CD14-positive monocyte (primary cell): Measurements from ENCODE around the gene GLMP. TPM values are rescaled to one million over a fixed set of nuclear protein-coding genes. Genes with fewer than 3 reads are reported as not detected.

Source experiments
- DNase-seq, 3 donors: peaks; one replicate each; pipeline ENCODE4 v3.0.0-alpha.2; 2011 to 2022
- H2AFZ ChIP-seq: 2 replicates; pipeline ENCODE4 v1.6.0; 2012; ENCODE audit warnings: mild to moderate bottlenecking, low read depth, low read length, inconsistent platforms; ENCODE audit not compliant: insufficient read depth, poor library complexity, severe bottlenecking
- H3K27ac ChIP-seq, 2 donors: 1 replicate in 1 of 2; 2 replicates in 1 of 2; pipeline ENCODE4 v1.5.1; 2012 to 2013; ENCODE audit warnings: low read length in 2 of 2, control low read depth in 1 of 2, inconsistent platforms in 1 of 2, low read depth in 1 of 2, mild to moderate bottlenecking in 1 of 2
- H3K27me3 ChIP-seq, 2 donors: one replicate each; pipeline versions ENCODE4 v1.6.0 to v1.6.1; 2011 to 2013; ENCODE audit warnings: low read length in 2 of 2; ENCODE audit not compliant: control insufficient read depth in 2 of 2, insufficient read depth in 2 of 2
- H3K36me3 ChIP-seq, 2 donors: replicated peaks in 1 of 2; 1 replicate in 1 of 2; 2 replicates in 1 of 2; pipeline versions ENCODE4 v1.5.1 to v1.6.1; 2012 to 2013; ENCODE audit warnings: low read length in 2 of 2, control low read depth in 1 of 2, inconsistent platforms in 1 of 2, mild to moderate bottlenecking in 1 of 2; ENCODE audit not compliant: insufficient read depth in 2 of 2, control insufficient read depth in 1 of 2
- H3K4me1 ChIP-seq, 2 donors: 1 replicate in 1 of 2; 2 replicates in 1 of 2; pipeline versions ENCODE4 v1.5.1 to v1.6.1; 2012 to 2013; ENCODE audit warnings: low read length in 2 of 2, control low read depth in 1 of 2, inconsistent platforms in 1 of 2, mild to moderate bottlenecking in 1 of 2, moderate library complexity in 1 of 2; ENCODE audit not compliant: insufficient read depth in 2 of 2, control insufficient read depth in 1 of 2
- H3K4me2 ChIP-seq: replicated peaks from 2 replicates; pipeline ENCODE3; 2012; ENCODE audit warnings: low read length, moderate library complexity, mild to moderate bottlenecking; ENCODE audit not compliant: poor library complexity, severe bottlenecking; ENCODE audit errors: extremely low read depth
- H3K4me3 ChIP-seq, 3 experiments: fragments of 200-600 bp in 1 of 3; sonication (generic) in 1 of 3; replicated peaks in 1 of 3; 1 replicate in 2 of 3; 2 replicates in 1 of 3; pipeline ENCODE4 v1.5.1; 2011 to 2013; ENCODE audit warnings: low read length in 3 of 3, mild to moderate bottlenecking in 3 of 3, control low read depth in 2 of 3, low read depth in 2 of 3, inconsistent platforms in 1 of 3, moderate library complexity in 1 of 3
- H3K79me2 ChIP-seq: 2 replicates; pipeline ENCODE4 v1.6.0; 2012; ENCODE audit warnings: mild to moderate bottlenecking, control low read depth, inconsistent platforms, low read length, moderate library complexity; ENCODE audit not compliant: insufficient read depth
- H3K9ac ChIP-seq: 2 replicates; pipeline ENCODE4 v1.6.0; 2017; ENCODE audit warnings: low read length, mild to moderate bottlenecking; ENCODE audit not compliant: insufficient read depth, poor library complexity, severe bottlenecking
- H3K9me3 ChIP-seq, 2 donors: replicated peaks in 1 of 2; 1 replicate in 1 of 2; 2 replicates in 1 of 2; pipeline versions ENCODE4 v1.5.1 to v1.6.1; 2012 to 2013; ENCODE audit warnings: low read length in 2 of 2, control low read depth in 1 of 2; ENCODE audit not compliant: control insufficient read depth in 1 of 2, insufficient read depth in 1 of 2
- H4K20me1 ChIP-seq: 2 replicates; pipeline ENCODE4 v1.6.0; 2012; ENCODE audit warnings: mild to moderate bottlenecking, low read length, control low read depth, moderate library complexity; ENCODE audit not compliant: insufficient read depth
- H3K27ac Mint-ChIP-seq, 7 donors: one replicate each; pipeline ENCODE4 v1.8.0; 2020; ENCODE audit warnings: mild to moderate bottlenecking in 7 of 7, mixed read lengths in 7 of 7, moderate library complexity in 6 of 7, inconsistent platforms in 2 of 7
- H3K27me3 Mint-ChIP-seq, 3 donors: one replicate each; pipeline ENCODE4 v1.8.0; 2021 to 2022; ENCODE audit warnings: low read depth in 3 of 3, mild to moderate bottlenecking in 3 of 3, mixed read lengths in 3 of 3, moderate library complexity in 3 of 3, inconsistent platforms in 1 of 3
- H3K36me3 Mint-ChIP-seq, 2 donors: one replicate each; pipeline ENCODE4 v1.8.0; 2020; ENCODE audit warnings: mixed read lengths in 2 of 2, inconsistent platforms in 1 of 2, mild to moderate bottlenecking in 1 of 2
- H3K4me1 Mint-ChIP-seq: one replicate; pipeline ENCODE4 v1.8.0; 2020; ENCODE audit warnings: mild to moderate bottlenecking, mixed read lengths
- H3K4me3 Mint-ChIP-seq, 2 donors: one replicate each; pipeline ENCODE4 v1.8.0; 2020; ENCODE audit warnings: mild to moderate bottlenecking in 2 of 2, mixed read lengths in 2 of 2, moderate library complexity in 1 of 2
- H3K9me3 Mint-ChIP-seq, 7 donors: one replicate each; pipeline ENCODE4 v1.8.0; 2020 to 2022; ENCODE audit warnings: mixed read lengths in 7 of 7, mild to moderate bottlenecking in 6 of 7, moderate library complexity in 6 of 7, inconsistent platforms in 2 of 7
- WGBS: methylation state at CpG from one replicate; pipeline ENCODE4 v1.1.5; 2013; ENCODE audit warnings: missing lambda C conversion rate; ENCODE audit not compliant: insufficient coverage; 5-methylcytosine and 5-hydroxymethylcytosine counted together
- intact Hi-C, 2 donors: fragments of 100-400 bp; cut with micrococcal nuclease; formaldehyde crosslinking; loops; one replicate each; pipeline versions ENCODE4 v1.15.0 to v1.15.1; 2023
- polyA plus RNA-seq, 3 donors: library from polyadenylated mRNA; depleted of rRNA in 1 of 3; unstranded in 2 of 3; stranded (reverse) in 1 of 3; fragments of 300-500 nt in 2 of 3; fragments of >200 nt in 1 of 3; fragmentation: Illumina TruSeq in 2 of 3; gene quantifications; 1 replicate in 2 of 3; 2 replicates in 1 of 3; pipeline ENCODE4 v1.2.3, GENCODE V29; 2012 to 2021
- TF ChIP-seq, protein P1 (sequence below): fragments of 200-600 bp; IDR thresholded peaks from one replicate; pipeline ENCODE4 v1.8.0; 2022; ENCODE audit warnings: antibody characterized with exemption, mild to moderate bottlenecking

Gene GLMP
- polyA plus RNA-seq, 3 donors = 24.3 to 59.6 (median 34.7) TPM

DNA sequence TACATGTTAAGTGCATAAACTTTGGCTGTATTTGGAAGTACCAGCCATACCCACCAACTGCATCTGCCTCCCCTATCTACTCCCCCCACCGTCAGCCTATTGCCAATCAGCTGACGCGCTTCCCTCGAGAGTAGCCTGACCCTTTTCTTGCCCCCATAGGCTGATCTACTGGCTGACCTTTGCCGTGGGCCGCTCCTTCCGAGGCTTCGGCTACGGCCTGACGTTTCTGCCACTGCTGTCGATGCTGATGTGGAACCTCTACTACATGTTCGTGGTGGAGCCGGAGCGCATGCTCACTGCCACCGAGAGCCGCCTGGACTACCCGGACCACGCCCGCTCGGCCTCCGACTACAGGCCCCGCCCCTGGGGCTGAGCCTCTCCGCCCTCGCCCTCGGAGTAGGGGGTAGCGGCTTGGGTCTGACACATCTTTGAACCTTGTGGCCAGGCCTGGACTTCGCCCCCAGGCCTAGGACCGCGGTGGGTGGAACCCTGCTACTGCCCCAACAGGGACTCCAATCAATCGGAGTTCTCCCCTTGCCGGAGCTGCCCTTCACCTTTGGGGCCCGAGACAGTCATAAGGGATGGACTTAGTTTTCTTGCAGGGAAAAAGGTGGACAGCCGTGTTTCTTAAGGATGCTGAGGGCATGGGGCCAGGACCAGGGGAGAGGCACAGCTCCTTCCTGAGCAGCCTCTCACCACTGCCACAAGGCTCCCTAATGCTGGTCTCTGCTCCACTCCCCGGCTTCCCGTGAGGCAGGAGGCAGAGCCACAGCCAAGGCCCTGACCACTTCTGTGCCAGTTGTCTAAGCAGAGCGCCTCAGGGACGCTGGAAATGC, 4.0 kb downstream of the GLMP start:
- Histone ChIP-seq H3K4me2 (peak overlapping the region; percentile 80), H4K20me1 (peaks cover 6% of the 10 kb centered on the region), H3K27me3 (no peaks in the 10 kb centered on the region), H2AFZ (peak overlapping the region; percentile 86), H3K27ac (peak overlapping the region; percentile 57 to 58), H3K4me1 (peaks cover 29 to 31% of the 10 kb centered on the region in 2 donors), H3K4me3 (peak overlapping the region; percentile 2 to 68 (median 28)), H3K36me3 (peaks cover 12 to 36% of the 10 kb centered on the region in 2 donors), H3K9me3 (no peaks in the 10 kb centered on the region), H3K79me2 (peaks cover 6% of the 10 kb centered on the region), H3K9ac (peak overlapping the region; percentile 49)
- peaks cover 0 to 1% (median 0%) of the 10 kb centered on the region in 7 donors for H3K9me3 Mint-ChIP-seq
- TF ChIP-seq, protein P1, sequence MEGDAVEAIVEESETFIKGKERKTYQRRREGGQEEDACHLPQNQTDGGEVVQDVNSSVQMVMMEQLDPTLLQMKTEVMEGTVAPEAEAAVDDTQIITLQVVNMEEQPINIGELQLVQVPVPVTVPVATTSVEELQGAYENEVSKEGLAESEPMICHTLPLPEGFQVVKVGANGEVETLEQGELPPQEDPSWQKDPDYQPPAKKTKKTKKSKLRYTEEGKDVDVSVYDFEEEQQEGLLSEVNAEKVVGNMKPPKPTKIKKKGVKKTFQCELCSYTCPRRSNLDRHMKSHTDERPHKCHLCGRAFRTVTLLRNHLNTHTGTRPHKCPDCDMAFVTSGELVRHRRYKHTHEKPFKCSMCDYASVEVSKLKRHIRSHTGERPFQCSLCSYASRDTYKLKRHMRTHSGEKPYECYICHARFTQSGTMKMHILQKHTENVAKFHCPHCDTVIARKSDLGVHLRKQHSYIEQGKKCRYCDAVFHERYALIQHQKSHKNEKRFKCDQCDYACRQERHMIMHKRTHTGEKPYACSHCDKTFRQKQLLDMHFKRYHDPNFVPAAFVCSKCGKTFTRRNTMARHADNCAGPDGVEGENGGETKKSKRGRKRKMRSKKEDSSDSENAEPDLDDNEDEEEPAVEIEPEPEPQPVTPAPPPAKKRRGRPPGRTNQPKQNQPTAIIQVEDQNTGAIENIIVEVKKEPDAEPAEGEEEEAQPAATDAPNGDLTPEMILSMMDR = no peak
- peak overlapping the region; percentile 80 to 93 for H3K4me3 Mint-ChIP-seq
- peaks cover 44% of the 10 kb centered on the region for H3K4me1 Mint-ChIP-seq
- peak; percentile 65 to 75 (median 74) for DNase-seq
- H3K27ac Mint-ChIP-seq = peak overlapping the region; percentile 41 to 95 (median 76)
- H3K36me3 Mint-ChIP-seq = peaks cover 32 to 43% of the 10 kb centered on the region in 2 donors
- peaks cover 0 to 2% (median 0%) of the 10 kb centered on the region in 3 donors for H3K27me3 Mint-ChIP-seq
- 19% methylated on average over 31 of the region's 37 CpGs for WGBS
- intact Hi-C loops = no loop called here

- Mint-ChIP-seq H3K36me3 (peaks cover 39 to 58% of the 10 kb centered on the region in 2 donors), H3K4me1 (peaks cover 37% of the 10 kb centered on the region), H3K4me3 (no peak overlapping the region), H3K27me3 (peaks cover 0 to 2% (median 0%) of the 10 kb centered on the region in 3 donors), H3K9me3 (peaks cover 0 to 1% (median 0%) of the 10 kb centered on the region in 7 donors), H3K27ac (peak overlapping the region in 1 of 7 donors; percentile 46)
- no peak overlapping the region for H3K27ac ChIP-seq
- H3K27me3 ChIP-seq = no peaks in the 10 kb centered on the region
- H3K79me2 ChIP-seq = peaks cover 4% of the 10 kb centered on the region
- DNase-seq = no peak
- H4K20me1 ChIP-seq = peaks cover 6% of the 10 kb centered on the region
- no peaks in the 10 kb centered on the region for H3K9me3 ChIP-seq
- H2AFZ ChIP-seq = no peak overlapping the region
- no peak overlapping the region for H3K4me2 ChIP-seq
- H3K9ac ChIP-seq = no peak overlapping the region
- peaks cover 26 to 27% of the 10 kb centered on the region in 2 donors for H3K4me1 ChIP-seq
- peaks cover 19 to 46% of the 10 kb centered on the region in 2 donors for H3K36me3 ChIP-seq
- TF ChIP-seq, protein P1 = no peak
- intact Hi-C loops = no loop called here
- no peak overlapping the region for H3K4me3 ChIP-seq
These were observed 5.6 kb downstream of the GLMP start for GRCh38 chr1:156289857-156290256.
